SK-N-SH treated with all-trans-retinoic acid at 6 μM for 48 hours (cell line): ENCODE results near the gene ZMYND11.

Experiments used
- ATAC-seq: fragments of 200-7000 bp; cut with Tn5 transposase; 3 replicates; pipeline ENCODE4 v1.9.1; 2020; ENCODE audit warnings: mild to moderate bottlenecking, moderate library complexity
- ARNTL ChIP-seq: fragments of 450-650 bp; formaldehyde crosslinking; IDR thresholded peaks from 2 replicates; pipeline ENCODE4 v1.5.0; 2020; ENCODE audit warnings: low read depth, mild to moderate bottlenecking, moderate library complexity, borderline replicate concordance
- BACH2 ChIP-seq: fragments of 250-450 bp; sonication (Bioruptor Pico); IDR thresholded peaks from 2 replicates; pipeline ENCODE4 v1.9.0; 2021; ENCODE audit warnings: mild to moderate bottlenecking, borderline replicate concordance
- CSDC2 ChIP-seq: fragments of 250-450 bp; sonication (Bioruptor Pico); IDR thresholded peaks from 2 replicates; pipeline ENCODE4 v1.5.0; 2020; ENCODE audit warnings: mild to moderate bottlenecking, moderate library complexity
- CSRNP3 ChIP-seq: fragments of 250-450 bp; sonication (Bioruptor Pico); IDR thresholded peaks from 2 replicates; pipeline ENCODE4 v1.5.1; 2021; ENCODE audit warnings: mild to moderate bottlenecking, moderate library complexity
- ESRRG ChIP-seq: fragments of 250-450 bp; sonication (Bioruptor Pico); IDR thresholded peaks from 2 replicates; pipeline ENCODE4 v1.6.1; 2021; ENCODE audit warnings: mild to moderate bottlenecking
- GLIS3 ChIP-seq: fragments of 250-450 bp; sonication (Bioruptor Pico); IDR thresholded peaks from 2 replicates; pipeline ENCODE4 v1.5.0; 2020; ENCODE audit warnings: mild to moderate bottlenecking, moderate library complexity
- ISL1 ChIP-seq: fragments of 250-450 bp; sonication (Bioruptor Pico); IDR thresholded peaks from 2 replicates; pipeline ENCODE4 v2.1.2; 2022; ENCODE audit warnings: mild to moderate bottlenecking, moderate library complexity
- OSR1 ChIP-seq: fragments of 250-450 bp; sonication (Bioruptor Pico); IDR thresholded peaks from 2 replicates; pipeline ENCODE4 v1.8.0; 2022; ENCODE audit warnings: moderate library complexity, mild to moderate bottlenecking, inconsistent platforms
- PATZ1 ChIP-seq: fragments of 250-450 bp; sonication (Bioruptor Pico); IDR thresholded peaks from 2 replicates; pipeline ENCODE4 v1.8.0; 2020; ENCODE audit warnings: mild to moderate bottlenecking, moderate library complexity, borderline replicate concordance
- POU6F1 ChIP-seq: fragments of 250-450 bp; sonication (Bioruptor Pico); IDR thresholded peaks from 2 replicates; pipeline ENCODE4 v1.8.0; 2021; ENCODE audit warnings: low read depth, mild to moderate bottlenecking, moderate library complexity, borderline replicate concordance
- PPARA ChIP-seq: fragments of 250-450 bp; sonication (Bioruptor Pico); IDR thresholded peaks from 2 replicates; pipeline ENCODE4 v1.5.0; 2020; ENCODE audit warnings: mild to moderate bottlenecking, borderline replicate concordance
- RARB ChIP-seq: fragments of 250-450 bp; sonication (Bioruptor Pico); IDR thresholded peaks from 2 replicates; pipeline ENCODE4 v1.8.0; 2021; ENCODE audit warnings: mild to moderate bottlenecking, moderate library complexity
- SNAI2 ChIP-seq: fragments of 250-450 bp; sonication (Bioruptor Pico); IDR thresholded peaks from 2 replicates; pipeline ENCODE4 v1.5.0; 2020; ENCODE audit warnings: mild to moderate bottlenecking, moderate library complexity
- TCF4 ChIP-seq: fragments of 250-450 bp; sonication (Bioruptor Pico); IDR thresholded peaks from 2 replicates; pipeline ENCODE4 v1.8.0; 2021; ENCODE audit warnings: mild to moderate bottlenecking, moderate library complexity, borderline replicate concordance
- TOX ChIP-seq: fragments of 250-450 bp; sonication (Bioruptor Pico); IDR thresholded peaks from 2 replicates; pipeline ENCODE4 v1.8.0; 2021; ENCODE audit warnings: mild to moderate bottlenecking, moderate library complexity, borderline replicate concordance
- TSHZ2 ChIP-seq: fragments of 250-450 bp; sonication (Bioruptor Pico); IDR thresholded peaks from 2 replicates; pipeline ENCODE4 v1.5.0; 2020; ENCODE audit warnings: mild to moderate bottlenecking, moderate library complexity
- ZFP3 ChIP-seq: fragments of 250-450 bp; sonication (Bioruptor Pico); IDR thresholded peaks from 2 replicates; pipeline ENCODE4 v1.5.0; 2020; ENCODE audit warnings: mild to moderate bottlenecking, moderate library complexity
- ZNF565 ChIP-seq: fragments of 450-650 bp; formaldehyde crosslinking; conservative IDR thresholded peaks from 2 replicates; pipeline ENCODE4 v1.5.0; 2020; ENCODE audit warnings: low read depth, mild to moderate bottlenecking, moderate library complexity
- ZNF70 ChIP-seq: fragments of 450-650 bp; formaldehyde crosslinking; IDR thresholded peaks from 2 replicates; pipeline ENCODE4 v1.5.0; 2020; ENCODE audit warnings: mild to moderate bottlenecking, moderate library complexity
- ZNF8 ChIP-seq: fragments of 450-650 bp; formaldehyde crosslinking; IDR thresholded peaks from 2 replicates; pipeline ENCODE4 v1.5.0; 2020; ENCODE audit warnings: mild to moderate bottlenecking, moderate library complexity

ZMYND11 gene

GRCh38 chr10:152915-153314 is 17.7 kb downstream of the ZMYND11 start:
- TF ChIP-seq ZNF70 (CRISPR knock-in tag): no peak
- no peak for TF ChIP-seq TCF4 (CRISPR knock-in tag)
- no peak for TF ChIP-seq TOX
- no peak for TF ChIP-seq SNAI2 (CRISPR knock-in tag)
- TF ChIP-seq OSR1 (CRISPR knock-in tag): no peak
- no peak for TF ChIP-seq PPARA (CRISPR knock-in tag)
- TF ChIP-seq POU6F1 (CRISPR knock-in tag): no peak
- no peak for TF ChIP-seq ISL1 (CRISPR knock-in tag)
- TF ChIP-seq CSRNP3 (CRISPR knock-in tag): no peak
- no peak for TF ChIP-seq TSHZ2 (CRISPR knock-in tag)
- TF ChIP-seq BACH2 (CRISPR knock-in tag): no peak
- TF ChIP-seq ARNTL (CRISPR knock-in tag): no peak
- no peak for TF ChIP-seq PATZ1 (CRISPR knock-in tag)
- no peak for TF ChIP-seq RARB
- TF ChIP-seq ZNF565 (CRISPR knock-in tag): no peak
- no peak for TF ChIP-seq ESRRG (CRISPR knock-in tag)
- ATAC-seq: no peak

- no peak for ATAC-seq
- no peak for TF ChIP-seq ZNF565 (CRISPR knock-in tag)
- TF ChIP-seq SNAI2 (CRISPR knock-in tag): no peak
- no peak for TF ChIP-seq GLIS3 (CRISPR knock-in tag)
- TF ChIP-seq ZNF8 (CRISPR knock-in tag): no peak
- TF ChIP-seq CSDC2 (CRISPR knock-in tag): no peak
- TF ChIP-seq ARNTL (CRISPR knock-in tag): no peak
- no peak for TF ChIP-seq PATZ1 (CRISPR knock-in tag)
- TF ChIP-seq ESRRG (CRISPR knock-in tag): no peak
- no peak for TF ChIP-seq BACH2 (CRISPR knock-in tag)
- TF ChIP-seq RARB: no peak
- no peak for TF ChIP-seq ISL1 (CRISPR knock-in tag)
- no peak for TF ChIP-seq ZFP3 (CRISPR knock-in tag)
- TF ChIP-seq, all 23 proteins: peak for 0
Observed at GRCh38 chr10:154348-154747, 19.1 kb downstream of the ZMYND11 start.

GRCh38 chr10:167383-167782 is 32.1 kb downstream of the ZMYND11 start:
- ATAC-seq: no peak
- TF ChIP-seq POU6F1 (CRISPR knock-in tag): no peak
- no peak for TF ChIP-seq TOX
- no peak for TF ChIP-seq CSDC2 (CRISPR knock-in tag)
- no peak for TF ChIP-seq TCF4 (CRISPR knock-in tag)
- no peak for TF ChIP-seq RARB
- no peak for TF ChIP-seq ZFP3 (CRISPR knock-in tag)
- TF ChIP-seq TSHZ2 (CRISPR knock-in tag): no peak
- TF ChIP-seq PATZ1 (CRISPR knock-in tag): no peak
